ENCODE data around the gene CELSR1. TPM values are rescaled to one million over a fixed set of nuclear protein-coding genes. Genes with fewer than 3 reads are reported as not detected.

CELSR1 gene
- polyA plus RNA-seq, 2 donors, result 19.8 to 34.8 TPM

- no peaks in the 10 kb centered on the region for H3K36me3 ChIP-seq (ENCODE audit: control insufficient read depth in 2 of 2, insufficient read depth in 2 of 2, low read length in 1 of 2)
- H3K4me1 ChIP-seq (ENCODE audit: control insufficient read depth in 2 of 2, insufficient read depth in 2 of 2, low read length in 1 of 2), result peaks cover 5 to 8% of the 10 kb centered on the region in 2 donors
- no peak overlapping the region for H3K4me3 ChIP-seq (ENCODE audit: low read depth in 1 of 2, low read length in 2 of 2)
- no peaks in the 10 kb centered on the region for H3K27me3 ChIP-seq (ENCODE audit: control insufficient read depth in 1 of 2, insufficient read depth in 2 of 2, low read length in 2 of 2)
- H3K27ac ChIP-seq (ENCODE audit: low read depth in 2 of 2, low read length in 1 of 2), result no peak overlapping the region
- peaks cover 6 to 7% of the 10 kb centered on the region in 2 donors for H3K9me3 ChIP-seq (ENCODE audit: control insufficient read depth in 2 of 2, insufficient read depth in 1 of 2, low read depth in 1 of 2, low read length in 1 of 2)
- 53% methylated on average over 7 of the region's 7 CpGs for WGBS, 2 donors
Measured at GRCh38 chr22:46568102-46568809, 30.8 kb upstream of the CELSR1 start.

- Histone ChIP-seq H3K9me3 (ENCODE audit: control insufficient read depth in 2 of 2, insufficient read depth in 1 of 2, low read depth in 1 of 2, low read length in 1 of 2) (peaks cover 6 to 7% of the 10 kb centered on the region in 2 donors), H3K4me3 (ENCODE audit: low read depth in 1 of 2, low read length in 2 of 2) (no peak overlapping the region), H3K27me3 (ENCODE audit: control insufficient read depth in 1 of 2, insufficient read depth in 2 of 2, low read length in 2 of 2) (no peaks in the 10 kb centered on the region), H3K4me1 (ENCODE audit: control insufficient read depth in 2 of 2, insufficient read depth in 2 of 2, low read length in 1 of 2) (peaks cover 5 to 8% of the 10 kb centered on the region in 2 donors), H3K27ac (ENCODE audit: low read depth in 2 of 2, low read length in 1 of 2) (no peak overlapping the region), H3K36me3 (ENCODE audit: control insufficient read depth in 2 of 2, insufficient read depth in 2 of 2, low read length in 1 of 2) (no peaks in the 10 kb centered on the region)
- WGBS, 2 donors, result 88 to 92% methylated on average over 1 of the region's 1 CpG
Measured at GRCh38 chr22:46567471-46567870, 30.1 kb upstream of the CELSR1 start.

- Histone ChIP-seq H3K27me3 (ENCODE audit: control insufficient read depth in 1 of 2, insufficient read depth in 2 of 2, low read length in 2 of 2) (no peaks in the 10 kb centered on the region), H3K4me1 (ENCODE audit: control insufficient read depth in 2 of 2, insufficient read depth in 2 of 2, low read length in 1 of 2) (peaks cover 5 to 14% of the 10 kb centered on the region in 2 donors), H3K36me3 (ENCODE audit: control insufficient read depth in 2 of 2, insufficient read depth in 2 of 2, low read length in 1 of 2) (no peaks in the 10 kb centered on the region), H3K4me3 (ENCODE audit: low read depth in 1 of 2, low read length in 2 of 2) (no peak overlapping the region), H3K27ac (ENCODE audit: low read depth in 2 of 2, low read length in 1 of 2) (peak overlapping the region; percentile 68 to 86), H3K9me3 (ENCODE audit: control insufficient read depth in 2 of 2, insufficient read depth in 1 of 2, low read depth in 1 of 2, low read length in 1 of 2) (no peaks in the 10 kb centered on the region)
- 75 to 77% methylated on average over 9 of the region's 9 CpGs for WGBS, 2 donors
Measured at GRCh38 chr22:46564084-46564714, 26.8 kb upstream of the CELSR1 start.

- peak overlapping the region; percentile 4 to 21 for H3K4me3 ChIP-seq (ENCODE audit: low read depth in 1 of 2, low read length in 2 of 2)
- H3K9me3 ChIP-seq (ENCODE audit: control insufficient read depth in 2 of 2, insufficient read depth in 1 of 2, low read depth in 1 of 2, low read length in 1 of 2), result no peaks in the 10 kb centered on the region
- no peaks in the 10 kb centered on the region for H3K27me3 ChIP-seq (ENCODE audit: control insufficient read depth in 1 of 2, insufficient read depth in 2 of 2, low read length in 2 of 2)
- 21 to 22% methylated on average over 20 of the region's 20 CpGs for WGBS, 2 donors
- H3K27ac ChIP-seq (ENCODE audit: low read depth in 2 of 2, low read length in 1 of 2), result peak overlapping the region; percentile 68 to 86
- H3K4me1 ChIP-seq (ENCODE audit: control insufficient read depth in 2 of 2, insufficient read depth in 2 of 2, low read length in 1 of 2), result peaks cover 5 to 14% of the 10 kb centered on the region in 2 donors
- no peaks in the 10 kb centered on the region for H3K36me3 ChIP-seq (ENCODE audit: control insufficient read depth in 2 of 2, insufficient read depth in 2 of 2, low read length in 1 of 2)
Measured at GRCh38 chr22:46563381-46564083, 26.1 kb upstream of the CELSR1 start.

GRCh38 chr22:46561435-46561905 is 24.1 kb upstream of the CELSR1 start:
- Histone ChIP-seq H3K4me1 (ENCODE audit: control insufficient read depth in 2 of 2, insufficient read depth in 2 of 2, low read length in 1 of 2) (peaks cover 5 to 26% of the 10 kb centered on the region in 2 donors), H3K4me3 (ENCODE audit: low read depth in 1 of 2, low read length in 2 of 2) (no peak overlapping the region), H3K27me3 (ENCODE audit: control insufficient read depth in 1 of 2, insufficient read depth in 2 of 2, low read length in 2 of 2) (no peaks in the 10 kb centered on the region), H3K9me3 (ENCODE audit: control insufficient read depth in 2 of 2, insufficient read depth in 1 of 2, low read depth in 1 of 2, low read length in 1 of 2) (no peaks in the 10 kb centered on the region), H3K27ac (ENCODE audit: low read depth in 2 of 2, low read length in 1 of 2) (no peak overlapping the region), H3K36me3 (ENCODE audit: control insufficient read depth in 2 of 2, insufficient read depth in 2 of 2, low read length in 1 of 2) (no peaks in the 10 kb centered on the region)
- 85 to 88% methylated on average over 5 of the region's 5 CpGs for WGBS, 2 donors

GRCh38 chr22:46560696-46561295 is 23.4 kb upstream of the CELSR1 start:
- no peaks in the 10 kb centered on the region for H3K36me3 ChIP-seq (ENCODE audit: control insufficient read depth in 2 of 2, insufficient read depth in 2 of 2, low read length in 1 of 2)
- 74 to 80% methylated on average over 14 of the region's 14 CpGs for WGBS, 2 donors
- peaks cover 5 to 26% of the 10 kb centered on the region in 2 donors for H3K4me1 ChIP-seq (ENCODE audit: control insufficient read depth in 2 of 2, insufficient read depth in 2 of 2, low read length in 1 of 2)
- H3K27me3 ChIP-seq (ENCODE audit: control insufficient read depth in 1 of 2, insufficient read depth in 2 of 2, low read length in 2 of 2), result no peaks in the 10 kb centered on the region
- H3K27ac ChIP-seq (ENCODE audit: low read depth in 2 of 2, low read length in 1 of 2), result peak overlapping the region in 1 of 2 donors; percentile 71
- no peak overlapping the region for H3K4me3 ChIP-seq (ENCODE audit: low read depth in 1 of 2, low read length in 2 of 2)
- no peaks in the 10 kb centered on the region for H3K9me3 ChIP-seq (ENCODE audit: control insufficient read depth in 2 of 2, insufficient read depth in 1 of 2, low read depth in 1 of 2, low read length in 1 of 2)

GRCh38 chr22:46557736-46558480 is 20.5 kb upstream of the CELSR1 start:
- Histone ChIP-seq H3K4me3 (ENCODE audit: low read depth in 1 of 2, low read length in 2 of 2) (no peak overlapping the region), H3K4me1 (ENCODE audit: control insufficient read depth in 2 of 2, insufficient read depth in 2 of 2, low read length in 1 of 2) (peaks cover 0 to 18% of the 10 kb centered on the region in 2 donors), H3K9me3 (ENCODE audit: control insufficient read depth in 2 of 2, insufficient read depth in 1 of 2, low read depth in 1 of 2, low read length in 1 of 2) (peaks cover 0 to 3% of the 10 kb centered on the region in 2 donors), H3K27me3 (ENCODE audit: control insufficient read depth in 1 of 2, insufficient read depth in 2 of 2, low read length in 2 of 2) (no peaks in the 10 kb centered on the region), H3K27ac (ENCODE audit: low read depth in 2 of 2, low read length in 1 of 2) (peak overlapping the region in 1 of 2 donors; percentile 48), H3K36me3 (ENCODE audit: control insufficient read depth in 2 of 2, insufficient read depth in 2 of 2, low read length in 1 of 2) (no peaks in the 10 kb centered on the region)
- WGBS, 2 donors, result 47 to 49% methylated on average over 8 of the region's 8 CpGs

- peaks cover 0 to 18% of the 10 kb centered on the region in 2 donors for H3K4me1 ChIP-seq (ENCODE audit: control insufficient read depth in 2 of 2, insufficient read depth in 2 of 2, low read length in 1 of 2)
- no peak overlapping the region for H3K27ac ChIP-seq (ENCODE audit: low read depth in 2 of 2, low read length in 1 of 2)
Measured at GRCh38 chr22:46556775-46557174, 19.4 kb upstream of the CELSR1 start.

GRCh38 chr22:46553189-46553588 is 15.8 kb upstream of the CELSR1 start:
- Histone ChIP-seq H3K27me3 (ENCODE audit: control insufficient read depth in 1 of 2, insufficient read depth in 2 of 2, low read length in 2 of 2) (no peaks in the 10 kb centered on the region), H3K9me3 (ENCODE audit: control insufficient read depth in 2 of 2, insufficient read depth in 1 of 2, low read depth in 1 of 2, low read length in 1 of 2) (peaks cover 0 to 7% of the 10 kb centered on the region in 2 donors)
- WGBS, 2 donors, result 97 to 98% methylated on average over 4 of the region's 4 CpGs

More at GRCh38 chr22:46556775-46557174, 19.4 kb upstream of the CELSR1 start:
- Histone ChIP-seq H3K9me3 (ENCODE audit: control insufficient read depth in 2 of 2, insufficient read depth in 1 of 2, low read depth in 1 of 2, low read length in 1 of 2) (peaks cover 0 to 7% of the 10 kb centered on the region in 2 donors), H3K27me3 (ENCODE audit: control insufficient read depth in 1 of 2, insufficient read depth in 2 of 2, low read length in 2 of 2) (no peaks in the 10 kb centered on the region), H3K36me3 (ENCODE audit: control insufficient read depth in 2 of 2, insufficient read depth in 2 of 2, low read length in 1 of 2) (no peaks in the 10 kb centered on the region), H3K4me3 (ENCODE audit: low read depth in 1 of 2, low read length in 2 of 2) (no peak overlapping the region)
- 80 to 83% methylated on average over 3 of the region's 3 CpGs for WGBS, 2 donors

More at GRCh38 chr22:46553189-46553588, 15.8 kb upstream of the CELSR1 start:
- no peak overlapping the region for H3K27ac ChIP-seq (ENCODE audit: low read depth in 2 of 2, low read length in 1 of 2)
- peaks cover 0 to 17% of the 10 kb centered on the region in 2 donors for H3K4me1 ChIP-seq (ENCODE audit: control insufficient read depth in 2 of 2, insufficient read depth in 2 of 2, low read length in 1 of 2)
- H3K4me3 ChIP-seq (ENCODE audit: low read depth in 1 of 2, low read length in 2 of 2), result no peak overlapping the region
- H3K36me3 ChIP-seq (ENCODE audit: control insufficient read depth in 2 of 2, insufficient read depth in 2 of 2, low read length in 1 of 2), result no peaks in the 10 kb centered on the region

Data from esophagus (tissue), 2 donors.